NT2/D1 (cell line): Measurements from ENCODE around the gene ATG4C.

ENCODE experiments used
- DNase-seq: peaks from one replicate; pipeline ENCODE4 v3.0.0-alpha.2; 2011; ENCODE audit warnings: low read depth, low spot score
- H3K27me3 ChIP-seq: 2 replicates; pipeline ENCODE4 v1.6.0; 2011; ENCODE audit warnings: mild to moderate bottlenecking; ENCODE audit not compliant: insufficient read length, insufficient read depth
- H3K36me3 ChIP-seq: 2 replicates; pipeline ENCODE4 v1.6.1; 2011; ENCODE audit warnings: mild to moderate bottlenecking, low read length, mixed read lengths; ENCODE audit not compliant: insufficient read depth, insufficient read length
- H3K4me1 ChIP-seq: 2 replicates; pipeline ENCODE4 v1.5.1; 2011; ENCODE audit not compliant: insufficient read depth, insufficient read length
- H3K4me3 ChIP-seq: 2 replicates; pipeline ENCODE4 v1.5.1; 2011; ENCODE audit warnings: low read depth; ENCODE audit not compliant: insufficient read length
- H3K9ac ChIP-seq: 2 replicates; pipeline ENCODE4 v1.6.0; 2011; ENCODE audit warnings: low read depth; ENCODE audit not compliant: insufficient read length
- H3K9me3 ChIP-seq: 2 replicates; pipeline ENCODE4 v1.5.1; 2011; ENCODE audit warnings: mild to moderate bottlenecking, low read length; ENCODE audit not compliant: insufficient read depth
- SUZ12 ChIP-seq: IDR thresholded peaks from 2 replicates; pipeline ENCODE4 v1.6.1; 2011; ENCODE audit not compliant: insufficient read length, insufficient read depth; ENCODE audit errors: extremely low read depth
- YY1 ChIP-seq: IDR thresholded peaks from 2 replicates; pipeline ENCODE4 v1.6.1; 2011; ENCODE audit not compliant: insufficient read length, insufficient read depth
- ZNF274 ChIP-seq: IDR thresholded peaks from 2 replicates; pipeline ENCODE4 v1.6.1; 2011; ENCODE audit warnings: mild to moderate bottlenecking, low read depth, low read length

ATG4C gene

GRCh38 chr1:62834400-62834961 lies 50.5 kb downstream of the ATG4C start:
- Histone ChIP-seq H3K9me3 (no peaks in the 10 kb centered on the region), H3K27me3 (no peaks in the 10 kb centered on the region), H3K36me3 (peaks cover 5% of the 10 kb centered on the region), H3K4me1 (no peaks in the 10 kb centered on the region), H3K9ac (no peak overlapping the region), H3K4me3 (no peak overlapping the region)
- TF ChIP-seq YY1 (no peak), ZNF274 (no peak), SUZ12 (no peak)
- DNase-seq, result no peak

DNA sequence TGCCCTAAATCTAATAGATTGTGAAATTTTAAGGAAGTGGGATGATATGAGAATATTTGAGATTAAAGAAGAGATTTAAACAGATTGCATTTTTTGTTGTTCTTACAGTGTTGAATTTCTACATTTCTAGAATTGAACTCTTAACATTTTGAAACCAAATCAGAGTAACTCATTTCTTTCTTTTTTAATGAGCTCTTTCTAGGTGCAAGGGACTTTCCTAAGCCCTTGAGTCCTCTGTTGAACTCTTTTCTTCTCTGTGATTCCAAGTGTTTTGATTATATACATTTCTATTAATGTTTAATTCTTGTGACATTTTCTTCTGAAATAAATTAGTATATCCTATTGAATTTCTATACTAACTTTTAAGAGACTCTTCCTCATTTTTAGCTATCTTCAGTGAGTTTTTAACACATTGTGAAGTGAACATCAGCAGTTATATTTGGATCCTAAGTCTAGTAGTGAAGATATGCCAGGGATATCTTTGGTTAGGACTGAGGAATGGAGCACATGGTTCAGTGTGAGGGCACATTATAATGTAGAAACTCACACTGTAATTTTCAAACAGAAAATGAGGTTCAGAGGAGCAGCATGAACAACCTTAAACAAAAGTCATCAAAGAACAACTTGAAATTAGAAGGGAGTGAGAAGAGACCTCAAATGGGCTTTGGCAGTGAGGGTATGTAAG lies 53.1 kb downstream of the ATG4C start:
- no peak overlapping the region for H3K9ac ChIP-seq
- DNase-seq, result no peak
- H3K9me3 ChIP-seq, result no peaks in the 10 kb centered on the region
- H3K4me1 ChIP-seq, result no peaks in the 10 kb centered on the region
- peaks cover 5% of the 10 kb centered on the region for H3K36me3 ChIP-seq
- no peak overlapping the region for H3K4me3 ChIP-seq
- no peaks in the 10 kb centered on the region for H3K27me3 ChIP-seq
- no peak for TF ChIP-seq SUZ12
- no peak for TF ChIP-seq ZNF274
- TF ChIP-seq YY1, result no peak

DNA sequence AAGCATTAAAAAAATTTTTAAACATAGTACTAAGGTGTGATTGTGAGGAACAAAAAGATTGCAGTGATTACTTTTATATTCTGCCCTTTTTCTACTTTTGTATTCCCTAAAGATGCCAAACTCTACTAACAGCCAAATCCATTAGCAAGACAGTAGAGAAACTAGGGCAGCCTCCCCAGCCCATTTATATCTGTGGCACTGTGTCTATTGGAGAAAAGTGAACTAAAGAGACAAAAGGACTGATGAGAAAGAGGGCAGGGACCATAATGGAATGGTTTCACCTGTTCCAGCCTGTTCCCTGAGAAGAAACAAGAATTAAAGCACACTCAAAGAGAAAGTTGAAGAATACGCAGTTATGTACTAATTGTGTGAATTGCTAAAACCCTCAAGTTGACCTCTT lies 56.6 kb downstream of the ATG4C start:
- Histone ChIP-seq H3K4me1 (no peaks in the 10 kb centered on the region), H3K9ac (no peak overlapping the region), H3K9me3 (no peaks in the 10 kb centered on the region), H3K27me3 (no peaks in the 10 kb centered on the region), H3K36me3 (no peaks in the 10 kb centered on the region), H3K4me3 (no peak overlapping the region)
- no peak for TF ChIP-seq YY1
- no peak for DNase-seq

DNA sequence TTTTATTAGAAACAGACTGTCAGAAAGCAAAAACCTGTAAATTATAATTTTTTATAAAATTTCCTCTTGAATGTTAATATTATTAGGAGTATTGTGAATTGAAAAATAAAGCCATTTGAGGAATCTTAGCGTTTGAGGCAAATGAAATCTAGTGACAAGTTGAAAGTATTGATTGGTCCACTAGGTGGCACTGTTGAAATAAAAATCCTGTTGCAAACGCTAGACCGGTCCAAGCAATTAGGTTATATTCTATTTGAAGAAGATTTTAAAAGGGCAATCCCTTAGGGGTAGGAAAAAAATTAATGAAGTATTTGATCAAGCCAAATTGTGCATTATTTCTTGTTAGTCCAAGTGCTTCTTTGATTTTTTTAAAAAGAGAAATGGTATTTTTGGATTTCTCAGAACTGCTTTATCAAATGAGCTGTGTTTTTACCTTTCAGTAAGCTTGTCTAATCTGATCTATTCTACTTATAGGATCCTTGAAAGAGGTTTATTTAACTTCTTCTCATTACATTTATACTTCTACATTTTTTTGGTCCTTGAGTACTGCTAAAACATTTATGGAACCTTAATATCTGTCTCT lies 57.7 kb downstream of the ATG4C start:
- TF ChIP-seq SUZ12, result no peak
- no peak for TF ChIP-seq ZNF274
- TF ChIP-seq YY1, result no peak
- Histone ChIP-seq H3K9me3 (no peaks in the 10 kb centered on the region), H3K27me3 (no peaks in the 10 kb centered on the region), H3K4me1 (no peaks in the 10 kb centered on the region), H3K4me3 (no peak overlapping the region), H3K9ac (no peak overlapping the region), H3K36me3 (no peaks in the 10 kb centered on the region)
- peak; percentile 82 for DNase-seq

- H3K9me3 ChIP-seq, result no peaks in the 10 kb centered on the region
- no peak for TF ChIP-seq SUZ12
- TF ChIP-seq YY1, result no peak
- TF ChIP-seq ZNF274, result no peak
- H3K4me1 ChIP-seq, result no peaks in the 10 kb centered on the region
- no peak overlapping the region for H3K4me3 ChIP-seq
- no peak for DNase-seq
- H3K36me3 ChIP-seq, result no peaks in the 10 kb centered on the region
- H3K9ac ChIP-seq, result no peak overlapping the region
- no peaks in the 10 kb centered on the region for H3K27me3 ChIP-seq
Observed at GRCh38 chr1:62844030-62844429, 60.1 kb downstream of the ATG4C start.

GRCh38 chr1:62849031-62849430 lies 65.1 kb downstream of the ATG4C start:
- DNase-seq, result no peak
- TF ChIP-seq SUZ12, result no peak
- TF ChIP-seq YY1, result no peak
- no peak for TF ChIP-seq ZNF274
- no peak overlapping the region for H3K4me3 ChIP-seq
- no peaks in the 10 kb centered on the region for H3K9me3 ChIP-seq
- H3K27me3 ChIP-seq, result no peaks in the 10 kb centered on the region
- H3K36me3 ChIP-seq, result peaks cover 5% of the 10 kb centered on the region
- no peaks in the 10 kb centered on the region for H3K4me1 ChIP-seq
- no peak overlapping the region for H3K9ac ChIP-seq

DNA sequence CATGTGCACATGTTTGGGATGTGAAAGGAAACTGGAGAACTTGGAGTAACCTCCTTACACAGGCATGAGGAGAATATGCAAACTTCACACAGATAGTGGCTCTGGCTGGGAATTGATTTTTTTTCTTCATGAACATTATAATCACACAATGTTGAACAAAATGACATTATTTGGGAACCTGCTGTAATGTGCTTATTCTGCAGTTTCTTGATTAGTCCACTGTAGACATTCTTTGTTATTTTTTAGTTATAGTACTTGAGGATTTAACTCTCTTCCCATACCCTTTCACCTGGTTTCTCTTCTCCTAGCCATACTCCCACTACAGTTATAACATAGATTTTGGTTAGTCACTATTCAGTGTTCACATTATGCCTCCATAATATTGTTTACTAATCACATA lies 68.3 kb downstream of the ATG4C start:
- H3K27me3 ChIP-seq, result no peaks in the 10 kb centered on the region
- no peak overlapping the region for H3K9ac ChIP-seq
- H3K9me3 ChIP-seq, result no peaks in the 10 kb centered on the region
- H3K36me3 ChIP-seq, result peaks cover 5% of the 10 kb centered on the region
- DNase-seq, result no peak
- no peak overlapping the region for H3K4me3 ChIP-seq
- no peak for TF ChIP-seq ZNF274
- no peak for TF ChIP-seq YY1
- TF ChIP-seq SUZ12, result no peak
- H3K4me1 ChIP-seq, result no peaks in the 10 kb centered on the region
